SU-DHL-6 (cell line): ENCODE data around the gene HAUS7.
"Not testable (repeated sequence)": the region's sequence is repeated elsewhere in the genome, so short reads cannot be mapped to it uniquely, and the experiment has no call there.

Experiments
- H2AFZ ChIP-seq: fragments of 200-600 bp; sonication (generic); 2 replicates; pipeline ENCODE4 v1.6.1; 2014; ENCODE audit warnings: low read depth, mild to moderate bottlenecking, moderate library complexity, mixed read lengths, antibody characterized with exemption, low read length; ENCODE audit not compliant: severe bottlenecking
- H3F3A ChIP-seq: fragments of 200-600 bp; shearing (Covaris generic); 2 replicates; pipeline ENCODE4 v1.6.0; 2016; ENCODE audit warnings: antibody characterized with exemption, mild to moderate bottlenecking; ENCODE audit not compliant: insufficient read depth
- H3K27ac ChIP-seq: fragments of 200-600 bp; sonication (generic); 2 replicates; pipeline ENCODE4 v1.5.1; 2016; ENCODE audit warnings: low read depth, mild to moderate bottlenecking, low read length, moderate library complexity, mixed read lengths
- H3K27me3 ChIP-seq: fragments of 200-600 bp; sonication (generic), shearing (Covaris generic); 2 replicates; pipeline ENCODE4 v1.6.0; 2014; ENCODE audit warnings: mild to moderate bottlenecking, low read length
- H3K36me3 ChIP-seq: fragments of 200-600 bp; sonication (generic); 2 replicates; pipeline ENCODE4 v1.6.1; 2014; ENCODE audit warnings: mild to moderate bottlenecking, low read length, mixed read lengths
- H3K4me2 ChIP-seq: fragments of 300-600, 200-600 bp; shearing (Covaris generic), sonication (generic); 2 replicates; pipeline ENCODE4 v1.6.0; 2014; ENCODE audit warnings: low read length, low read depth, mild to moderate bottlenecking; ENCODE audit not compliant: poor library complexity, severe bottlenecking
- H3K4me3 ChIP-seq: fragments of 200-600 bp; sonication (generic); 2 replicates; pipeline ENCODE4 v1.5.1; 2014; ENCODE audit warnings: antibody characterized with exemption, low read length, mild to moderate bottlenecking, mixed read lengths; ENCODE audit not compliant: insufficient read depth, poor library complexity, severe bottlenecking
- H3K79me2 ChIP-seq: fragments of 200-600 bp; sonication (generic); 2 replicates; pipeline ENCODE4 v1.6.1; 2014; ENCODE audit warnings: mild to moderate bottlenecking, low read length, moderate library complexity; ENCODE audit not compliant: insufficient read depth
- H3K9ac ChIP-seq: fragments of 200-600 bp; sonication (generic); 2 replicates; pipeline ENCODE4 v1.7.0; 2014; ENCODE audit warnings: mild to moderate bottlenecking, low read length
- H3K9me2 ChIP-seq: fragments of 200-600 bp; sonication (generic); replicated peaks from 2 replicates; pipeline ENCODE4 v1.6.1; 2014; ENCODE audit warnings: low read length; ENCODE audit not compliant: insufficient read depth
- H3K9me3 ChIP-seq: fragments of 200-600 bp; sonication (generic); 2 replicates; pipeline ENCODE4 v1.6.1; 2014; ENCODE audit warnings: low read length, mixed read lengths; ENCODE audit not compliant: insufficient read depth
- H4K20me1 ChIP-seq: fragments of 200-600 bp; sonication (generic); 2 replicates; pipeline ENCODE4 v1.6.1; 2014; ENCODE audit warnings: low read depth, mild to moderate bottlenecking, antibody characterized with exemption, low read length, moderate library complexity, mixed read lengths
- CTCF ChIP-seq: fragments of 200-600 bp; sonication (generic); IDR thresholded peaks from one replicate; pipeline ENCODE4 v1.5.1; 2017; ENCODE audit warnings: antibody characterized with exemption, mild to moderate bottlenecking, low read length, moderate library complexity; ENCODE audit not compliant: insufficient read depth, poor library complexity, severe bottlenecking
- EZH2phosphoT487 ChIP-seq: fragments of 200-600 bp; sonication (generic), shearing (Covaris generic); conservative IDR thresholded peaks from 2 replicates; pipeline ENCODE4 v1.6.1; 2018; ENCODE audit warnings: mild to moderate bottlenecking, antibody characterized with exemption, low read length, moderate library complexity, mixed read lengths

HAUS7 gene

GRCh38 chrX:153407736-153408135 lies 62.6 kb downstream of the HAUS7 start:
- no peaks in the 10 kb centered on the region for H3K79me2 ChIP-seq
- no peak for TF ChIP-seq EZH2phosphoT487
- H3K27me3 ChIP-seq: no peaks in the 10 kb centered on the region
- H2AFZ ChIP-seq: no peak overlapping the region
- H3K4me2 ChIP-seq: no peak overlapping the region
- H3F3A ChIP-seq: no peaks in the 10 kb centered on the region
- H4K20me1 ChIP-seq: no peaks in the 10 kb centered on the region
- H3K9me3 ChIP-seq: no peaks in the 10 kb centered on the region
- no peak overlapping the region for H3K27ac ChIP-seq
- H3K4me3 ChIP-seq: no peak overlapping the region
- H3K9me2 ChIP-seq: no peaks in the 10 kb centered on the region
- H3K36me3 ChIP-seq: no peaks in the 10 kb centered on the region
- H3K9ac ChIP-seq: no peak overlapping the region

GRCh38 chrX:153406903-153407302 lies 63.5 kb downstream of the HAUS7 start:
- Histone ChIP-seq H3K9me3 (no peaks in the 10 kb centered on the region), H3K27me3 (no peaks in the 10 kb centered on the region), H3K79me2 (no peaks in the 10 kb centered on the region)

GRCh38 chrX:153406011-153406410 lies 64.4 kb downstream of the HAUS7 start:
- no peak overlapping the region for H3K4me2 ChIP-seq
- no peak for TF ChIP-seq EZH2phosphoT487
- TF ChIP-seq CTCF: no peak
- H3K9me3 ChIP-seq: no peaks in the 10 kb centered on the region
- H3K27me3 ChIP-seq: no peaks in the 10 kb centered on the region
- H3K9me2 ChIP-seq: no peaks in the 10 kb centered on the region
- no peak overlapping the region for H3K27ac ChIP-seq
- no peak overlapping the region for H3K9ac ChIP-seq
- H2AFZ ChIP-seq: no peak overlapping the region
- no peaks in the 10 kb centered on the region for H3K36me3 ChIP-seq
- no peak overlapping the region for H3K4me3 ChIP-seq
- no peaks in the 10 kb centered on the region for H3K79me2 ChIP-seq
- H4K20me1 ChIP-seq: no peaks in the 10 kb centered on the region
- no peaks in the 10 kb centered on the region for H3F3A ChIP-seq

More at GRCh38 chrX:153406903-153407302, 63.5 kb downstream of the HAUS7 start:
- H3K36me3 ChIP-seq: no peaks in the 10 kb centered on the region
- H4K20me1 ChIP-seq: no peaks in the 10 kb centered on the region
- no peak overlapping the region for H3K4me3 ChIP-seq
- H3K9me2 ChIP-seq: no peaks in the 10 kb centered on the region
- no peak for TF ChIP-seq EZH2phosphoT487
- no peak overlapping the region for H2AFZ ChIP-seq
- H3F3A ChIP-seq: no peaks in the 10 kb centered on the region
- H3K9ac ChIP-seq: no peak overlapping the region
- no peak overlapping the region for H3K4me2 ChIP-seq
- H3K27ac ChIP-seq: no peak overlapping the region

- TF ChIP-seq EZH2phosphoT487 (no peak), CTCF (no peak)
- no peak overlapping the region for H3K4me3 ChIP-seq
- no peaks in the 10 kb centered on the region for H3K36me3 ChIP-seq
- H3K9me3 ChIP-seq: no peaks in the 10 kb centered on the region
- no peaks in the 10 kb centered on the region for H3F3A ChIP-seq
- no peaks in the 10 kb centered on the region for H3K27me3 ChIP-seq
- H2AFZ ChIP-seq: no peak overlapping the region
- no peaks in the 10 kb centered on the region for H4K20me1 ChIP-seq
- H3K4me2 ChIP-seq: no peak overlapping the region
- H3K9me2 ChIP-seq: no peaks in the 10 kb centered on the region
- H3K9ac ChIP-seq: no peak overlapping the region
- H3K27ac ChIP-seq: no peak overlapping the region
- H3K79me2 ChIP-seq: no peaks in the 10 kb centered on the region
These were observed 65.0 kb downstream of the HAUS7 start for GRCh38 chrX:153405426-153405825.

- H3K9me3 ChIP-seq, H3K4me3 ChIP-seq: not testable (repeated sequence)
These were observed 66.0 kb downstream of the HAUS7 start for GRCh38 chrX:153404333-153404732.

More at GRCh38 chrX:153404333-153404732, 66.0 kb downstream of the HAUS7 start:
- not testable (repeated sequence) for H3K4me2 ChIP-seq, H3K27ac ChIP-seq, H4K20me1 ChIP-seq, H2AFZ ChIP-seq, H3K79me2 ChIP-seq, H3K36me3 ChIP-seq, H3K9me2 ChIP-seq, H3F3A ChIP-seq, H3K27me3 ChIP-seq, H3K9ac ChIP-seq
